Mucosa of rectum (tissue), 2 donors: Measurements from ENCODE around the gene LARP4.
A peak's percentile ranks its signal among the peaks of the same experiment; 100 is the strongest.
"Not testable (repeated sequence)": the region's sequence is repeated elsewhere in the genome, so short reads cannot be mapped to it uniquely, and the experiment has no call there.

Experiments
- H3K27ac ChIP-seq, 2 donors: one replicate each; pipeline ENCODE4 v1.7.0; 2013; ENCODE audit warnings: inconsistent platforms in 2 of 2, low read depth in 2 of 2, low read length in 2 of 2
- H3K27me3 ChIP-seq, 2 donors: one replicate each; pipeline ENCODE4 v1.7.0; 2013; ENCODE audit warnings: low read length in 2 of 2; ENCODE audit not compliant: control insufficient read depth in 2 of 2, insufficient read depth in 2 of 2
- H3K36me3 ChIP-seq, 2 donors: one replicate each; pipeline ENCODE4 v1.7.0; 2013; ENCODE audit warnings: low read length in 2 of 2; ENCODE audit not compliant: control insufficient read depth in 2 of 2, insufficient read depth in 2 of 2
- H3K4me1 ChIP-seq, 2 donors: one replicate each; pipeline ENCODE4 v1.7.0; 2013; ENCODE audit warnings: low read length in 2 of 2, mild to moderate bottlenecking in 1 of 2; ENCODE audit not compliant: control insufficient read depth in 2 of 2, insufficient read depth in 2 of 2
- H3K4me3 ChIP-seq, 2 donors: one replicate each; pipeline ENCODE4 v1.7.0; 2013; ENCODE audit warnings: low read length in 2 of 2
- H3K9ac ChIP-seq, 2 donors: one replicate each; pipeline ENCODE4 v1.7.0; 2013; ENCODE audit warnings: low read length in 2 of 2, low read depth in 1 of 2, mild to moderate bottlenecking in 1 of 2
- H3K9me3 ChIP-seq, 2 donors: one replicate each; pipeline ENCODE4 v1.7.0; 2013; ENCODE audit warnings: low read length in 2 of 2; ENCODE audit not compliant: control insufficient read depth in 2 of 2
- donor health status: healthy.
- donor health status: Normal muscosa, but diverticular disease.

The LARP4 gene

GRCh38 chr12:50467439-50467838, 66.8 kb downstream of the LARP4 start:
- no peak overlapping the region for H3K27ac ChIP-seq
- peaks cover 18 to 37% of the 10 kb centered on the region in 2 donors for H3K36me3 ChIP-seq
- no peak overlapping the region for H3K9ac ChIP-seq
- no peaks in the 10 kb centered on the region for H3K4me1 ChIP-seq
- no peaks in the 10 kb centered on the region for H3K9me3 ChIP-seq
- H3K27me3 ChIP-seq = no peaks in the 10 kb centered on the region
- H3K4me3 ChIP-seq = no peak overlapping the region

GRCh38 chr12:50477241-50477832, 76.7 kb downstream of the LARP4 start:
- Histone ChIP-seq H3K27ac (no peak overlapping the region), H3K9ac (no peak overlapping the region), H3K4me1 (no peaks in the 10 kb centered on the region), H3K9me3 (no peaks in the 10 kb centered on the region), H3K4me3 (no peak overlapping the region), H3K27me3 (no peaks in the 10 kb centered on the region), H3K36me3 (peaks cover 25 to 31% of the 10 kb centered on the region in 2 donors)

- Histone ChIP-seq H3K9me3 (no peaks in the 10 kb centered on the region), H3K27ac (no peak overlapping the region), H3K27me3 (no peaks in the 10 kb centered on the region), H3K4me3 (no peak overlapping the region), H3K9ac (no peak overlapping the region), H3K36me3 (no peaks in the 10 kb centered on the region), H3K4me1 (no peaks in the 10 kb centered on the region)
Measured at GRCh38 chr12:50482571-50482970, 81.9 kb downstream of the LARP4 start.

GRCh38 chr12:50483488-50483887, 82.8 kb downstream of the LARP4 start:
- Histone ChIP-seq H3K9me3 (no peaks in the 10 kb centered on the region), H3K4me1 (no peaks in the 10 kb centered on the region), H3K27ac (no peak overlapping the region), H3K27me3 (no peaks in the 10 kb centered on the region), H3K9ac (no peak overlapping the region), H3K36me3 (no peaks in the 10 kb centered on the region), H3K4me3 (no peak overlapping the region)

- H3K4me1 ChIP-seq = no peaks in the 10 kb centered on the region
- no peaks in the 10 kb centered on the region for H3K27me3 ChIP-seq
- H3K9me3 ChIP-seq = no peaks in the 10 kb centered on the region
- H3K36me3 ChIP-seq = no peaks in the 10 kb centered on the region
- no peak overlapping the region for H3K9ac ChIP-seq
- H3K4me3 ChIP-seq = no peak overlapping the region
- no peak overlapping the region for H3K27ac ChIP-seq
Measured at GRCh38 chr12:50488801-50489200, 88.1 kb downstream of the LARP4 start.

- not testable (repeated sequence) for H3K9me3 ChIP-seq, H3K36me3 ChIP-seq, H3K4me3 ChIP-seq, H3K27ac ChIP-seq, H3K4me1 ChIP-seq, H3K27me3 ChIP-seq, H3K9ac ChIP-seq
Measured at GRCh38 chr12:50498119-50498518, 97.4 kb downstream of the LARP4 start.

- Histone ChIP-seq H3K27me3 (no peaks in the 10 kb centered on the region), H3K4me3 (peak within 1 kb of the TSS; percentile 82 to 85), H3K9ac (peak within 1 kb of the TSS; percentile 90 to 97), H3K9me3 (no peaks in the 10 kb centered on the region), H3K36me3 (no peaks in the 10 kb centered on the region), H3K27ac (peak within 1 kb of the TSS; percentile 91 to 92), H3K4me1 (peaks cover 28 to 36% of the 10 kb centered on the region in 2 donors)
Measured at GRCh38 chr12:50504798-50505674, 104.4 kb downstream of the LARP4 start, which contains the start of gene DIP2B. Gene DIP2B, plus strand, starts transcription at chr12:50504985. Its CDS starts 156 bp downstream, at chr12:50505141.

- Histone ChIP-seq H3K36me3 (no peaks in the 10 kb centered on the region), H3K27me3 (no peaks in the 10 kb centered on the region), H3K4me3 (peak overlapping the region; percentile 82 to 85), H3K27ac (peak overlapping the region; percentile 91 to 92), H3K9ac (peak overlapping the region; percentile 90 to 97), H3K4me1 (peaks cover 28 to 36% of the 10 kb centered on the region in 2 donors), H3K9me3 (no peaks in the 10 kb centered on the region)
Measured at GRCh38 chr12:50505675-50506530, 105.2 kb downstream of the LARP4 start.

- H3K4me3 ChIP-seq = peak overlapping the region; percentile 82 to 85
- no peaks in the 10 kb centered on the region for H3K36me3 ChIP-seq
- H3K27ac ChIP-seq = peak overlapping the region in 1 of 2 donors; percentile 92
- peak overlapping the region; percentile 90 to 97 for H3K9ac ChIP-seq
- H3K4me1 ChIP-seq = peaks cover 28 to 36% of the 10 kb centered on the region in 2 donors
- no peaks in the 10 kb centered on the region for H3K27me3 ChIP-seq
- H3K9me3 ChIP-seq = no peaks in the 10 kb centered on the region
Measured at GRCh38 chr12:50506753-50507473, 106.2 kb downstream of the LARP4 start.
